IMR-90 (cell line): Measurements from ENCODE around the gene KCNJ4. TPM values are rescaled to one million over a fixed set of nuclear protein-coding genes. Genes with fewer than 3 reads are reported as not detected.

Source experiments
- ATAC-seq: fragments of 200-7000 bp; cut with Tn5 transposase; 2 replicates; pipeline ENCODE4 v1.9.1; 2020; ENCODE audit warnings: low read depth, mild to moderate bottlenecking, moderate library complexity
- BruUV-seq: library from RNA; stranded (reverse); fragments of 400-500 nt; replicated peaks from 2 replicates; lab custom pipeline; 2021; lab: Mats Ljungman, UMichigan
- CTCF ChIA-PET: fragments of 300-600 bp; formaldehyde crosslinking; extraction: SDS; loops from one replicate; lab custom pipeline; 2021; ENCODE audit warnings: antibody characterized with exemption; lab: Yijun Ruan, JAX
- POLR2A ChIA-PET: fragments of 300-600 bp; sonication (Branson Sonifier 250); formaldehyde crosslinking; loops from one replicate; lab custom pipeline; 2022; ENCODE audit warnings: antibody characterized with exemption; ENCODE audit not compliant: unreplicated experiment; lab: Charles Lee
- DNase-seq: peaks from one replicate; pipeline ENCODE4 v3.0.0; 2013
- H2AFZ ChIP-seq: replicated peaks from 2 replicates; pipeline ENCODE3; 2013; ENCODE audit warnings: low read length, mild to moderate bottlenecking; ENCODE audit not compliant: poor library complexity
- H2AK5ac ChIP-seq: 2 replicates; pipeline ENCODE4 v1.6.1; 2013; ENCODE audit warnings: low read depth, low read length, inconsistent platforms
- H2AK9ac ChIP-seq: replicated peaks from 2 replicates; pipeline ENCODE3; 2013; ENCODE audit warnings: mild to moderate bottlenecking, low read depth, low read length, moderate library complexity; ENCODE audit not compliant: poor library complexity
- H2BK120ac ChIP-seq: 2 replicates; pipeline ENCODE4 v1.6.1; 2013; ENCODE audit warnings: low read depth, low read length, inconsistent platforms
- H2BK15ac ChIP-seq: 3 replicates; pipeline ENCODE4 v1.6.1; 2013; ENCODE audit warnings: low read depth, low read length, inconsistent platforms
- H2BK20ac ChIP-seq: 2 replicates; pipeline ENCODE4 v1.6.1; 2013; ENCODE audit warnings: low read depth, mild to moderate bottlenecking, inconsistent platforms, low read length, moderate library complexity
- H2BK5ac ChIP-seq: 2 replicates; pipeline ENCODE4 v1.6.1; 2013; ENCODE audit warnings: mild to moderate bottlenecking, low read depth, low read length, inconsistent platforms; ENCODE audit not compliant: poor library complexity, severe bottlenecking
- H3K14ac ChIP-seq: replicated peaks from 2 replicates; pipeline ENCODE4 v1.6.1; 2013; ENCODE audit warnings: low read depth, low read length, inconsistent platforms
- H3K18ac ChIP-seq: 2 replicates; pipeline ENCODE4 v1.6.1; 2013; ENCODE audit warnings: low read depth, low read length, control low read depth
- H3K23ac ChIP-seq: 2 replicates; pipeline ENCODE4 v1.6.1; 2013; ENCODE audit warnings: low read depth, low read length, inconsistent platforms
- H3K27ac ChIP-seq: 2 replicates; pipeline ENCODE4 v1.5.1; 2013; ENCODE audit warnings: mild to moderate bottlenecking, control low read depth, low read length; ENCODE audit not compliant: insufficient read depth
- H3K27me3 ChIP-seq: 2 replicates; pipeline ENCODE4 v1.6.1; 2013; ENCODE audit warnings: low read length; ENCODE audit not compliant: control insufficient read depth, insufficient read depth
- H3K36me3 ChIP-seq: 2 replicates; pipeline ENCODE4 v1.6.1; 2013; ENCODE audit warnings: low read length, mixed read lengths; ENCODE audit not compliant: control insufficient read depth, insufficient read depth
- H3K4ac ChIP-seq: 2 replicates; pipeline ENCODE4 v1.6.1; 2013; ENCODE audit warnings: low read depth, low read length, inconsistent platforms
- H3K4me1 ChIP-seq: 2 replicates; pipeline ENCODE4 v1.6.1; 2013; ENCODE audit warnings: low read length, mixed read lengths; ENCODE audit not compliant: control insufficient read depth, insufficient read depth
- H3K4me2 ChIP-seq: 2 replicates; pipeline ENCODE4 v1.6.1; 2013; ENCODE audit warnings: low read depth, mild to moderate bottlenecking, control low read depth, low read length, moderate library complexity
- H3K4me3 ChIP-seq: 2 replicates; pipeline ENCODE4 v1.5.1; 2013; ENCODE audit warnings: low read depth, mild to moderate bottlenecking, control low read depth, low read length, moderate library complexity; ENCODE audit not compliant: insufficient read depth
- H3K56ac ChIP-seq: 2 replicates; pipeline ENCODE4 v1.6.1; 2013; ENCODE audit warnings: low read length, inconsistent platforms; ENCODE audit not compliant: insufficient read depth; ENCODE audit errors: extremely low read depth
- H3K79me1 ChIP-seq, 2 experiments: 2 replicates each; pipeline ENCODE4 v1.6.1; 2013; ENCODE audit warnings: low read length in 2 of 2, inconsistent platforms in 1 of 2, low read depth in 1 of 2
- H3K9ac ChIP-seq: 2 replicates; pipeline ENCODE4 v1.6.1; 2013; ENCODE audit warnings: low read depth, low read length, control low read depth
- H3K9me1 ChIP-seq: 2 replicates; pipeline ENCODE4 v1.6.1; 2013; ENCODE audit warnings: low read length, inconsistent platforms; ENCODE audit not compliant: insufficient read depth
- H3K9me3 ChIP-seq: 2 replicates; pipeline ENCODE4 v1.6.1; 2013; ENCODE audit warnings: low read length; ENCODE audit not compliant: control insufficient read depth, insufficient read depth
- H4K20me1 ChIP-seq: 2 replicates; pipeline ENCODE4 v1.6.1; 2013; ENCODE audit warnings: low read length, inconsistent platforms; ENCODE audit not compliant: insufficient read depth
- H4K5ac ChIP-seq: 2 replicates; pipeline ENCODE4 v1.6.1; 2013; ENCODE audit warnings: mild to moderate bottlenecking, low read depth, low read length, control low read depth
- H4K8ac ChIP-seq, 2 experiments: 2 replicates each; pipeline ENCODE4 v1.6.1; 2013; ENCODE audit warnings: low read depth in 2 of 2, low read length in 2 of 2, control low read depth in 1 of 2, inconsistent platforms in 1 of 2
- H4K91ac ChIP-seq: 2 replicates; pipeline ENCODE4 v1.6.1; 2013; ENCODE audit warnings: low read depth, low read length, inconsistent platforms; ENCODE audit not compliant: insufficient read depth
- BHLHE40 ChIP-seq: fragments of 150-350 bp; IDR thresholded peaks from 2 replicates; pipeline ENCODE4 v1.6.1; 2016; ENCODE audit warnings: mild to moderate bottlenecking, low read depth, low read length
- CEBPB ChIP-seq: IDR thresholded peaks from 2 replicates; pipeline ENCODE4 v1.6.1; 2012; ENCODE audit warnings: low read depth, low read length, improper control_type of control experiment
- CHD1 ChIP-seq: IDR thresholded peaks from 2 replicates; pipeline ENCODE4 v1.6.1; 2012; ENCODE audit warnings: low read depth, low read length, improper control_type of control experiment
- FOS ChIP-seq: fragments of 150-350 bp; IDR thresholded peaks from 2 replicates; pipeline ENCODE4 v1.6.1; 2016; ENCODE audit warnings: low read depth, low read length
- MAFK ChIP-seq: IDR thresholded peaks from 2 replicates; pipeline ENCODE4 v1.6.1; 2012; ENCODE audit warnings: low read depth, low read length, improper control_type of control experiment
- MAZ ChIP-seq: IDR thresholded peaks from 2 replicates; pipeline ENCODE4 v1.6.1; 2012; ENCODE audit warnings: low read depth, mild to moderate bottlenecking, low read length, improper control_type of control experiment, moderate library complexity, borderline replicate concordance
- MXI1 ChIP-seq: IDR thresholded peaks from 2 replicates; pipeline ENCODE4 v1.6.1; 2012; ENCODE audit warnings: low read depth, mild to moderate bottlenecking, low read length, moderate library complexity, borderline replicate concordance
- NFE2L2 ChIP-seq: fragments of 150-350 bp; IDR thresholded peaks from 2 replicates; pipeline ENCODE4 v1.6.1; 2016; ENCODE audit warnings: low read depth, mild to moderate bottlenecking, low read length
- POLR2A ChIP-seq: IDR thresholded peaks from 2 replicates; pipeline ENCODE4 v1.6.1; 2012; ENCODE audit warnings: mild to moderate bottlenecking, low read depth, low read length
- RAD21 ChIP-seq: IDR thresholded peaks from 2 replicates; pipeline ENCODE4 v1.6.1; 2012; ENCODE audit warnings: low read length, improper control_type of control experiment
- RCOR1 ChIP-seq: IDR thresholded peaks from 2 replicates; pipeline ENCODE4 v1.6.1; 2012; ENCODE audit warnings: mild to moderate bottlenecking, low read length, improper control_type of control experiment; ENCODE audit not compliant: insufficient replicate concordance
- RFX5 ChIP-seq: IDR thresholded peaks from 2 replicates; pipeline ENCODE4 v1.8.0; 2012; ENCODE audit warnings: low read depth, mild to moderate bottlenecking, low read length, moderate library complexity
- SMC3 ChIP-seq: fragments of 150-350 bp; IDR thresholded peaks from 2 replicates; pipeline ENCODE4 v1.6.1; 2016; ENCODE audit warnings: low read depth, mild to moderate bottlenecking, antibody characterized with exemption, low read length, moderate library complexity
- USF2 ChIP-seq: fragments of 150-350 bp; IDR thresholded peaks from 2 replicates; pipeline ENCODE4 v1.6.1; 2017; ENCODE audit warnings: mild to moderate bottlenecking, antibody characterized with exemption, low read length, low read depth
- WGBS, 2 experiments: methylation state at CpG; one replicate each; pipeline versions ENCODE4 v1.1.5 to v1.1.7; 2013; ENCODE audit warnings: missing lambda C conversion rate in 2 of 2; ENCODE audit not compliant: insufficient read length in 1 of 2; ENCODE audit errors: extremely low coverage in 2 of 2; 5-methylcytosine and 5-hydroxymethylcytosine counted together
- dilution Hi-C: fragments of 300-500 bp; cut with HindIII; formaldehyde crosslinking; loops from one replicate; pipeline ENCODE4 v1.14.3; 2018; ENCODE audit warnings: low sequenced_read_pairs; ENCODE audit not compliant: unreplicated experiment
- in situ Hi-C: fragments of 300-500 bp; cut with MboI; formaldehyde crosslinking; loops from 3 replicates; pipeline ENCODE4 v1.14.3; 2019; ENCODE audit warnings: low sequenced_read_pairs, inconsistent platforms, mixed read lengths
- intact Hi-C: fragments of 100-400 bp; cut with micrococcal nuclease; formaldehyde crosslinking; loops from 2 replicates; pipeline ENCODE4 v1.10.0; 2022
- polyA plus RNA-seq, 3 experiments: library from polyadenylated mRNA; depleted of rRNA; stranded (reverse); fragments of >200 nt; gene quantifications; 2 replicates each; pipeline ENCODE4 v1.2.3, GENCODE V29; 2012; ENCODE audit warnings: low replicate concordance in 1 of 3
- total RNA-seq: library from RNA; depleted of rRNA; stranded (reverse); fragments of >200 nt; gene quantifications from 2 replicates; pipeline ENCODE4 v1.2.3, GENCODE V29; 2012
- TF ChIP-seq, protein P1 (sequence below): conservative IDR thresholded peaks from 2 replicates; pipeline ENCODE4 v1.5.1; 2012; ENCODE audit warnings: mild to moderate bottlenecking, low read depth, low read length, improper control_type of control experiment
- TF ChIP-seq, protein P2 (sequence below): fragments of 150-350 bp; IDR thresholded peaks from 2 replicates; pipeline ENCODE4 v1.6.1; 2016; ENCODE audit warnings: low read depth, mild to moderate bottlenecking, low read length, moderate library complexity, borderline replicate concordance

Gene KCNJ4
- total and polyA plus RNA-seq, 2 of the 4 experiments (the other 2 are of a cell fraction), result not detected

DNA sequence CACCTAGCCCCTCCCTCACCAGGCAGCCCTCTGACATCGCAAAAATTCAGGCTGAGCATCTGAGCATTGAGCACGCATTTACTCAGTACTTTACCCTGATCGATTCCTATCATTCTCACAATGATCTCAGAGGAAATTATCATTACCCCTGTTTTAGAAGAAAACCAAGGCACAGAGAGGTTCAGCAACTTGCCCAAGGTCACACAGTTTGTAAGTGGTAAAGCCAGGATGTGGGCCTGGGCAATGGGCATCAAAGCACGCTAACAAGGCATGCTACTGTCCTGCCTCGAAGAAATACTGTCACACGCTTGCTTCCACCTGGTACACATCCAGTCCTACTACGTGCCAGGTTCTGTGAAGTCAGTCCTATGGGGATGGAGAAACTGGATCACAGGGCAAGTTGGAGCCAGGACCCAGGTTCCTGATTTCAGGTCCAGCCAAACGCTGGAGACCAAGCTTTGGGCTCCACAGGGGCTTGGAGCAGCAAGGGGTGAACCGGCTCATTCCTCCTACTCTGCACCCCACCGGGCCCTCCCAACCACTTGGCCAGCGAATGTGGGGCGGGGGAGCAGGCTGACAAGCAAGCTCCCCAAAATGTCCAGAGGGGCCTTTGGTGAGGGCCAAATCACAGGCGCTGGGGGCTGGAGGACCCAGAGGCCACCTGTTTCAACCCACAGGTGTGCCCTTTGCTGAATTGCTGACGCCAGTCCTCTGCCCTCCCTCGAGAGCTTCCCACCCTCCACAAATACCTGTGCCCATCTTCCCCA is 18.2 kb downstream of the KCNJ4 start:
- TF ChIP-seq RFX5, result no peak
- TF ChIP-seq MAZ, result no peak
- no peak for TF ChIP-seq CHD1
- TF ChIP-seq RAD21, result no peak
- TF ChIP-seq CEBPB, result no peak
- no peak for TF ChIP-seq FOS
- TF ChIP-seq, protein P1, sequence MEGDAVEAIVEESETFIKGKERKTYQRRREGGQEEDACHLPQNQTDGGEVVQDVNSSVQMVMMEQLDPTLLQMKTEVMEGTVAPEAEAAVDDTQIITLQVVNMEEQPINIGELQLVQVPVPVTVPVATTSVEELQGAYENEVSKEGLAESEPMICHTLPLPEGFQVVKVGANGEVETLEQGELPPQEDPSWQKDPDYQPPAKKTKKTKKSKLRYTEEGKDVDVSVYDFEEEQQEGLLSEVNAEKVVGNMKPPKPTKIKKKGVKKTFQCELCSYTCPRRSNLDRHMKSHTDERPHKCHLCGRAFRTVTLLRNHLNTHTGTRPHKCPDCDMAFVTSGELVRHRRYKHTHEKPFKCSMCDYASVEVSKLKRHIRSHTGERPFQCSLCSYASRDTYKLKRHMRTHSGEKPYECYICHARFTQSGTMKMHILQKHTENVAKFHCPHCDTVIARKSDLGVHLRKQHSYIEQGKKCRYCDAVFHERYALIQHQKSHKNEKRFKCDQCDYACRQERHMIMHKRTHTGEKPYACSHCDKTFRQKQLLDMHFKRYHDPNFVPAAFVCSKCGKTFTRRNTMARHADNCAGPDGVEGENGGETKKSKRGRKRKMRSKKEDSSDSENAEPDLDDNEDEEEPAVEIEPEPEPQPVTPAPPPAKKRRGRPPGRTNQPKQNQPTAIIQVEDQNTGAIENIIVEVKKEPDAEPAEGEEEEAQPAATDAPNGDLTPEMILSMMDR, result no peak
- TF ChIP-seq SMC3, result no peak
- TF ChIP-seq USF2, result no peak
- no peak for TF ChIP-seq MXI1
- TF ChIP-seq MAFK, result no peak
- TF ChIP-seq, protein P2, sequence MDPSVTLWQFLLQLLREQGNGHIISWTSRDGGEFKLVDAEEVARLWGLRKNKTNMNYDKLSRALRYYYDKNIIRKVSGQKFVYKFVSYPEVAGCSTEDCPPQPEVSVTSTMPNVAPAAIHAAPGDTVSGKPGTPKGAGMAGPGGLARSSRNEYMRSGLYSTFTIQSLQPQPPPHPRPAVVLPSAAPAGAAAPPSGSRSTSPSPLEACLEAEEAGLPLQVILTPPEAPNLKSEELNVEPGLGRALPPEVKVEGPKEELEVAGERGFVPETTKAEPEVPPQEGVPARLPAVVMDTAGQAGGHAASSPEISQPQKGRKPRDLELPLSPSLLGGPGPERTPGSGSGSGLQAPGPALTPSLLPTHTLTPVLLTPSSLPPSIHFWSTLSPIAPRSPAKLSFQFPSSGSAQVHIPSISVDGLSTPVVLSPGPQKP, result no peak
- no peak for TF ChIP-seq RCOR1
- TF ChIP-seq NFE2L2, result no peak
- TF ChIP-seq BHLHE40, result no peak
- no peak for TF ChIP-seq POLR2A
- Histone ChIP-seq H2BK120ac (no peak overlapping the region), H3K36me3 (no peaks in the 10 kb centered on the region), H4K91ac (no peak overlapping the region), H3K4me1 (no peaks in the 10 kb centered on the region), H3K56ac (no peak overlapping the region), H3K4ac (no peak overlapping the region), H3K14ac (no peak overlapping the region), H3K27me3 (peaks cover 40% of the 10 kb centered on the region), H2AK9ac (no peak overlapping the region), H3K9me3 (no peaks in the 10 kb centered on the region), H3K4me2 (no peak overlapping the region), H2BK15ac (no peak overlapping the region), H2AFZ (no peak overlapping the region), H3K27ac (no peak overlapping the region), H3K79me1 (no peaks in the 10 kb centered on the region), H2BK20ac (no peak overlapping the region), H4K5ac (no peak overlapping the region), H2BK5ac (no peak overlapping the region), H3K9ac (no peak overlapping the region), H3K4me3 (no peak overlapping the region), H3K23ac (no peak overlapping the region), H3K9me1 (no peaks in the 10 kb centered on the region), H2AK5ac (no peak overlapping the region), H4K8ac (no peak overlapping the region), H3K18ac (no peak overlapping the region), H4K20me1 (peaks cover 4% of the 10 kb centered on the region; the same call in 1 of the 2 replicates)
- DNase-seq, result no peak
- ATAC-seq, result no peak
- in situ Hi-C loops (no loop called here), dilution Hi-C loops (no loop called here), intact Hi-C loops (no loop called here)
- CTCF ChIA-PET, result no interaction called here
- POLR2A ChIA-PET, result no interaction called here
- WGBS, 2 experiments, result 60% methylated on average over 3 of the region's 15 CpGs; no CpG with 5 or more reads in 1 of the 2 experiments
- BruUV-seq, result no TSS peak
